HL-60 (cell line): ENCODE results near the gene CAMK2D.

ENCODE experiments used
- CTCF ChIP-seq: IDR thresholded peaks from one replicate; pipeline ENCODE4 v1.5.1; 2011; ENCODE audit warnings: low read length, control low read depth, inconsistent platforms; ENCODE audit not compliant: insufficient read depth
- GABPA ChIP-seq: IDR thresholded peaks from 2 replicates; pipeline ENCODE4 v1.6.1; 2012; ENCODE audit warnings: low read depth
- POLR2AphosphoS5 ChIP-seq: IDR thresholded peaks from 2 replicates; pipeline ENCODE4 v1.6.1; 2012; ENCODE audit warnings: low read depth
- REST ChIP-seq: IDR thresholded peaks from 2 replicates; pipeline ENCODE4 v1.6.1; 2012; ENCODE audit warnings: low read depth; ENCODE audit not compliant: insufficient replicate concordance
- SPI1 ChIP-seq: IDR thresholded peaks from 2 replicates; pipeline ENCODE4 v1.6.1; 2012; ENCODE audit warnings: low read depth, mild to moderate bottlenecking, borderline replicate concordance

DNA sequence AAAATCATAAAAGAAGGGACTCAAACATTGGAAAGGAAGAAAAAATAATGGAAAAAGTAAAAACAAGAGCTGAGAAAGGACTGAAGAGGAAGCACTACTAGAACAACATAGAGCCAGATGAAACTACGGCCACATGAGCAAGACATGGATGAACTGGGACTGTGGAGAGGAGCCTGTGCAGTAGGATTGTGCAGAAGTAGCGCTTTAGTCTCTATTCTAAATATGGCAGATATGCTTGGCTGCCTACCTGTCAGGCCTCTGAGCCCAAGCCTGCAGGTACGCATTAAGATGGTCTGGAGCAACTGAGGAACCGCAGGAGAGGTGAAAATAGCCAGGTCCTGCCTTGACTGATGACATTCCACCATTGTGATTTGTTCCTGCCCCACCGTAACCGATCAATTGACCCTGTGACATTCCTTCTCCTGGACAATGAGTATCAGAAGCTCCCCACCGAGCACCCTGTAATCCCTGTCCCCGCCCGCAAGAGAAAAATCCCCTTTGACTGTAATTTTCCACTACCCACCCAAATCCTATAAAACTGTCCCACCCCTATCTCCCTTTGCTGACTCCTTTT lies 154.3 kb downstream of the CAMK2D start:
- no peak for TF ChIP-seq CTCF
- TF ChIP-seq REST: no peak
- TF ChIP-seq POLR2AphosphoS5: no peak
- TF ChIP-seq SPI1: no peak
- TF ChIP-seq GABPA: no peak
